Panc1 (cell line): ENCODE results near the gene PCDHGB2. TPM values are rescaled to one million over a fixed set of nuclear protein-coding genes. Genes with fewer than 3 reads are reported as not detected.
"Not testable (repeated sequence)": the region's sequence is repeated elsewhere in the genome, so short reads cannot be mapped to it uniquely, and the experiment has no call there.

Experiments used
- ATAC-seq: fragments of 200-7000 bp; cut with Tn5 transposase; 2 replicates; pipeline ENCODE4 v1.9.1; 2020; ENCODE audit warnings: mild to moderate bottlenecking, moderate library complexity
- BruUV-seq: library from RNA; stranded (reverse); fragments of 400-500 nt; replicated peaks from 2 replicates; lab custom pipeline; 2021; lab: Mats Ljungman, UMichigan
- CTCF ChIA-PET: fragments of 300-600 bp; sonication (Branson Sonifier 250); formaldehyde crosslinking; loops from one replicate; lab custom pipeline; 2022; ENCODE audit warnings: antibody characterized with exemption; lab: Charles Lee
- POLR2A ChIA-PET: fragments of 300-600 bp; sonication (Branson Sonifier 250); formaldehyde crosslinking; loops from one replicate; lab custom pipeline; 2022; ENCODE audit warnings: antibody characterized with exemption; lab: Charles Lee
- DNase-seq: peaks from one replicate; pipeline ENCODE4 v3.0.0-alpha.2; 2010; ENCODE audit warnings: low read depth, low spot score
- H3K27ac ChIP-seq: 2 replicates; pipeline ENCODE4 v1.5.1; 2011; ENCODE audit warnings: mild to moderate bottlenecking, low read length, inconsistent platforms
- H3K27me3 ChIP-seq: fragments of 200-500 bp; sonication (Bioruptor generic); 2 replicates; pipeline ENCODE4 v1.6.0; 2014; ENCODE audit warnings: low read length, inconsistent platforms; ENCODE audit not compliant: control insufficient read depth, insufficient read depth
- H3K36me3 ChIP-seq: fragments of 200-500 bp; sonication (Bioruptor generic); 2 replicates; pipeline ENCODE4 v1.5.1; 2014; ENCODE audit warnings: inconsistent platforms, mild to moderate bottlenecking, low read length, moderate library complexity; ENCODE audit not compliant: control insufficient read depth, insufficient read depth
- H3K4me1 ChIP-seq: 2 replicates; pipeline ENCODE4 v1.5.1; 2011; ENCODE audit warnings: inconsistent platforms, mild to moderate bottlenecking, low read length, moderate library complexity; ENCODE audit not compliant: control insufficient read depth, insufficient read depth
- H3K4me3 ChIP-seq, 2 experiments: 2 replicates each; pipeline ENCODE4 v1.5.1; 2011 to 2012; ENCODE audit warnings: low read depth in 2 of 2, low read length in 2 of 2, mild to moderate bottlenecking in 2 of 2, inconsistent platforms in 1 of 2, moderate library complexity in 1 of 2
- H3K9me3 ChIP-seq: fragments of 200-500 bp; sonication (Bioruptor generic); 2 replicates; pipeline ENCODE4 v1.5.1; 2014; ENCODE audit warnings: low read depth, mild to moderate bottlenecking, inconsistent platforms, low read length, moderate library complexity; ENCODE audit not compliant: control insufficient read depth, insufficient read depth
- CTCF ChIP-seq: fragments of 450-650 bp; IDR thresholded peaks from 2 replicates; pipeline ENCODE4 v1.5.1; 2017; ENCODE audit warnings: mild to moderate bottlenecking
- POLR2AphosphoS5 ChIP-seq: IDR thresholded peaks from 2 replicates; pipeline ENCODE4 v1.6.1; 2012; ENCODE audit warnings: mild to moderate bottlenecking, low read depth, low read length, moderate library complexity
- SIN3A ChIP-seq: IDR thresholded peaks from 2 replicates; pipeline ENCODE4 v1.6.1; 2012; ENCODE audit warnings: low read depth, mild to moderate bottlenecking, low read length, moderate library complexity, borderline replicate concordance; ENCODE audit not compliant: insufficient read depth
- TCF7L2 ChIP-seq: IDR thresholded peaks from 2 replicates; pipeline ENCODE4 v1.6.1; 2011; ENCODE audit warnings: mild to moderate bottlenecking, low read depth, low read length, inconsistent platforms
- in situ Hi-C: cut with HindIII; loops from 2 replicates; pipeline ENCODE4 v1.10.0; 2016; ENCODE audit warnings: low sequenced_read_pairs, low pct_unique_long_range_greater_than_20kb
- intact Hi-C: fragments of 100-400 bp; cut with micrococcal nuclease; formaldehyde crosslinking; loops from one replicate; pipeline ENCODE4 v1.10.0; 2022; ENCODE audit not compliant: unreplicated experiment
- total RNA-seq: library from RNA; stranded (reverse); gene quantifications from one replicate; pipeline ENCODE4 v1.2.1, GENCODE V29; 2021; ENCODE audit not compliant: unreplicated experiment
- TF ChIP-seq, protein P1 (sequence below), 2 experiments: IDR thresholded peaks; 2 replicates each; pipeline ENCODE4 v1.6.1; 2011 to 2012; ENCODE audit warnings: low read depth in 2 of 2, control low read depth in 1 of 2, low read length in 1 of 2, mild to moderate bottlenecking in 1 of 2, moderate library complexity in 1 of 2; ENCODE audit not compliant: insufficient read depth in 1 of 2

Gene PCDHGB2
- total RNA-seq, 1 experiment from 2014 or later, result 5.3 TPM

GRCh38 chr5:141397756-141398551 lies 38.2 kb downstream of the PCDHGB2 start, which contains the start of gene PCDHGB5:
Gene PCDHGB5 (plus strand): TSS chr5:141397947. CDS start chr5:141398128, 181 bp downstream.
- H3K36me3 ChIP-seq, H3K27ac ChIP-seq, H3K27me3 ChIP-seq, ATAC-seq, H3K9me3 ChIP-seq, BruUV-seq, H3K4me3 ChIP-seq, POLR2A ChIA-PET, DNase-seq, in situ Hi-C loops, H3K4me1 ChIP-seq, CTCF ChIA-PET, intact Hi-C loops: not testable (repeated sequence)
- peak; percentile 32 for TF ChIP-seq CTCF

DNA sequence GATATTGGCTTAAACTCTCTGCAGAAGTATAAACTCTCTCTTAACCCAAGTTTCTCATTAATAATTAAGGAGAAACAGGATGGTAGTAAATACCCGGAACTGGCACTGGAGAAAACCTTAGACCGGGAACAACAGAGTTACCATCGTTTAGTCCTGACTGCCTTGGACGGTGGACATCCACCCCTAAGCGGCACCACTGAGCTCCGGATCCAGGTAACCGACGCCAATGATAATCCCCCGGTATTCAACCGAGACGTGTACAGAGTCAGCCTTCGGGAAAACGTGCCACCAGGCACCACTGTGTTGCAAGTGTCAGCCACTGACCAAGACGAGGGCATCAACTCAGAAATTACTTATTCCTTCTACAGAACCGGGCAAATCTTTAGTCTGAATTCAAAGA lies 38.8 kb downstream of the PCDHGB2 start:
- Histone ChIP-seq H3K9me3 (no peaks in the 10 kb centered on the region), H3K27ac (no peak overlapping the region), H3K4me3 (no peak overlapping the region), H3K27me3 (no peaks in the 10 kb centered on the region; the same call in 1 of the 2 replicates), H3K36me3 (no peaks in the 10 kb centered on the region), H3K4me1 (no peaks in the 10 kb centered on the region)
- BruUV-seq, result no TSS peak
- DNase-seq (no peak), ATAC-seq (no peak)
- TF ChIP-seq TCF7L2, result no peak
- no peak for TF ChIP-seq CTCF
- TF ChIP-seq, protein P1, sequence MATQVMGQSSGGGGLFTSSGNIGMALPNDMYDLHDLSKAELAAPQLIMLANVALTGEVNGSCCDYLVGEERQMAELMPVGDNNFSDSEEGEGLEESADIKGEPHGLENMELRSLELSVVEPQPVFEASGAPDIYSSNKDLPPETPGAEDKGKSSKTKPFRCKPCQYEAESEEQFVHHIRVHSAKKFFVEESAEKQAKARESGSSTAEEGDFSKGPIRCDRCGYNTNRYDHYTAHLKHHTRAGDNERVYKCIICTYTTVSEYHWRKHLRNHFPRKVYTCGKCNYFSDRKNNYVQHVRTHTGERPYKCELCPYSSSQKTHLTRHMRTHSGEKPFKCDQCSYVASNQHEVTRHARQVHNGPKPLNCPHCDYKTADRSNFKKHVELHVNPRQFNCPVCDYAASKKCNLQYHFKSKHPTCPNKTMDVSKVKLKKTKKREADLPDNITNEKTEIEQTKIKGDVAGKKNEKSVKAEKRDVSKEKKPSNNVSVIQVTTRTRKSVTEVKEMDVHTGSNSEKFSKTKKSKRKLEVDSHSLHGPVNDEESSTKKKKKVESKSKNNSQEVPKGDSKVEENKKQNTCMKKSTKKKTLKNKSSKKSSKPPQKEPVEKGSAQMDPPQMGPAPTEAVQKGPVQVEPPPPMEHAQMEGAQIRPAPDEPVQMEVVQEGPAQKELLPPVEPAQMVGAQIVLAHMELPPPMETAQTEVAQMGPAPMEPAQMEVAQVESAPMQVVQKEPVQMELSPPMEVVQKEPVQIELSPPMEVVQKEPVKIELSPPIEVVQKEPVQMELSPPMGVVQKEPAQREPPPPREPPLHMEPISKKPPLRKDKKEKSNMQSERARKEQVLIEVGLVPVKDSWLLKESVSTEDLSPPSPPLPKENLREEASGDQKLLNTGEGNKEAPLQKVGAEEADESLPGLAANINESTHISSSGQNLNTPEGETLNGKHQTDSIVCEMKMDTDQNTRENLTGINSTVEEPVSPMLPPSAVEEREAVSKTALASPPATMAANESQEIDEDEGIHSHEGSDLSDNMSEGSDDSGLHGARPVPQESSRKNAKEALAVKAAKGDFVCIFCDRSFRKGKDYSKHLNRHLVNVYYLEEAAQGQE (IDR thresholded peaks at IDR 0.05; ENCODE audit: insufficient read depth in 1 of 2, low read depth in 2 of 2, low read length in 1 of 2), result no peak
- no peak for TF ChIP-seq POLR2AphosphoS5
- TF ChIP-seq SIN3A, result no peak
- intact Hi-C loops, result no loop called here
- ChIA-PET POLR2A (no interaction called here), CTCF (no interaction called here)
- in situ Hi-C loops, result no loop called here
